SKM-1 treated with dmso at 0.1 percent for 144 hours (cell line): ENCODE measurements around the gene AP3S1.
"Not testable (repeated sequence)": the region's sequence is repeated elsewhere in the genome, so short reads cannot be mapped to it uniquely, and the experiment has no call there.

Experiments
- DNase-seq: peaks from one replicate; lab custom pipeline; 2025; ENCODE audit not compliant: unreplicated experiment; lab: John Stamatoyannopoulos, UW

Gene AP3S1

GRCh38 chr5:115869256-115869795 lies 27.6 kb downstream of the AP3S1 start:
- no peak for DNase-seq

GRCh38 chr5:115872447-115872846 lies 30.7 kb downstream of the AP3S1 start:
- no peak for DNase-seq

- DNase-seq = no peak
Measured at GRCh38 chr5:115873392-115873791, 31.7 kb downstream of the AP3S1 start.

GRCh38 chr5:115875447-115875846 lies 33.7 kb downstream of the AP3S1 start:
- no peak for DNase-seq

GRCh38 chr5:115877342-115877741 lies 35.6 kb downstream of the AP3S1 start:
- DNase-seq = not testable (repeated sequence)

GRCh38 chr5:115882434-115882833 lies 40.7 kb downstream of the AP3S1 start:
- DNase-seq = not testable (repeated sequence)

GRCh38 chr5:115884704-115885103 lies 43.0 kb downstream of the AP3S1 start:
- no peak for DNase-seq

GRCh38 chr5:115885208-115885607 lies 43.5 kb downstream of the AP3S1 start:
- not testable (repeated sequence) for DNase-seq

GRCh38 chr5:115888027-115888426 lies 46.3 kb downstream of the AP3S1 start:
- DNase-seq = no peak

- DNase-seq = no peak
Measured at GRCh38 chr5:115892021-115892420, 50.3 kb downstream of the AP3S1 start.

- no peak for DNase-seq
Measured at GRCh38 chr5:115894342-115894741, 52.6 kb downstream of the AP3S1 start.

- DNase-seq = no peak
Measured at GRCh38 chr5:115895821-115896220, 54.1 kb downstream of the AP3S1 start.

GRCh38 chr5:115898656-115899055 lies 56.9 kb downstream of the AP3S1 start:
- no peak for DNase-seq

- DNase-seq = no peak
Measured at GRCh38 chr5:115907177-115907576, 65.4 kb downstream of the AP3S1 start.

GRCh38 chr5:115913623-115914400 lies 72.1 kb downstream of the AP3S1 start:
- DNase-seq = not testable (repeated sequence)

GRCh38 chr5:115920171-115920725 lies 78.5 kb downstream of the AP3S1 start:
- no peak for DNase-seq

- not testable (repeated sequence) for DNase-seq
Measured at GRCh38 chr5:115928578-115929407, 87.1 kb downstream of the AP3S1 start.

- DNase-seq = not testable (repeated sequence)
Measured at GRCh38 chr5:115930171-115930570, 88.4 kb downstream of the AP3S1 start.

GRCh38 chr5:115930630-115931337 lies 89.0 kb downstream of the AP3S1 start:
- no peak for DNase-seq

- DNase-seq = no peak
Measured at GRCh38 chr5:115932991-115933390, 91.3 kb downstream of the AP3S1 start.
